WTC11 (cell line): ENCODE measurements around the gene SRCIN1.

Experiments
- CTCF ChIP-seq: fragments of 200-600 bp; IDR thresholded peaks from 2 replicates; pipeline ENCODE4 v1.8.0; 2022; ENCODE audit warnings: antibody characterized with exemption
- GABPB1 ChIP-seq: sonication (generic); formaldehyde crosslinking; IDR thresholded peaks from 2 replicates; pipeline ENCODE4 v1.8.1; 2023; ENCODE audit warnings: mild to moderate bottlenecking, missing genetic modification reagents
- NR2C2 ChIP-seq: sonication (generic); formaldehyde crosslinking; IDR thresholded peaks from 2 replicates; pipeline ENCODE4 v1.8.0; 2022; ENCODE audit warnings: mild to moderate bottlenecking, missing genetic modification reagents
- NR3C1 ChIP-seq: sonication (generic); formaldehyde crosslinking; conservative IDR thresholded peaks from 2 replicates; pipeline ENCODE4 v1.8.1; 2023; ENCODE audit warnings: low read depth, mild to moderate bottlenecking, missing genetic modification reagents
- USF2 ChIP-seq: sonication (generic); formaldehyde crosslinking; IDR thresholded peaks from 2 replicates; pipeline ENCODE4 v1.8.1; 2023; ENCODE audit warnings: mild to moderate bottlenecking, missing genetic modification reagents, moderate library complexity
- TF ChIP-seq, protein P1 (sequence below): sonication (generic); formaldehyde crosslinking; IDR thresholded peaks from 2 replicates; pipeline ENCODE4 v1.8.0; 2022; ENCODE audit warnings: mild to moderate bottlenecking, missing genetic modification reagents

GRCh38 chr17:38557396-38557795 is 48.4 kb downstream of the SRCIN1 start:
- TF ChIP-seq CTCF: no peak
- no peak for TF ChIP-seq USF2 (CRISPR knock-in tag)
- TF ChIP-seq, protein P1, sequence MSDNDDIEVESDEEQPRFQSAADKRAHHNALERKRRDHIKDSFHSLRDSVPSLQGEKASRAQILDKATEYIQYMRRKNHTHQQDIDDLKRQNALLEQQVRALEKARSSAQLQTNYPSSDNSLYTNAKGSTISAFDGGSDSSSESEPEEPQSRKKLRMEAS (CRISPR knock-in tag): no peak
- no peak for TF ChIP-seq NR2C2 (CRISPR knock-in tag)
- no peak for TF ChIP-seq GABPB1
- TF ChIP-seq NR3C1: no peak
